ENCODE data around the gene SND1. TPM values are rescaled to one million over a fixed set of nuclear protein-coding genes. Genes with fewer than 3 reads are reported as not detected.

The SND1 gene
- total RNA-seq, 1 experiment from 2014 or later: 139 TPM

GRCh38 chr7:128139406-128139805 is 487.4 kb downstream of the SND1 start:
- no peak overlapping the region for H3K9ac ChIP-seq (ENCODE audit: low read length)

GRCh38 chr7:128141683-128142195 is 489.7 kb downstream of the SND1 start:
- intact Hi-C loops (cut with micrococcal nuclease): no loop called here
- Histone ChIP-seq H3K4me3 (ENCODE audit: low read length) (no peak overlapping the region), H3K9ac (ENCODE audit: low read length) (no peak overlapping the region), H4K20me1 (ENCODE audit: low read length) (no peaks in the 10 kb centered on the region), H3F3A (ENCODE audit: low read length, unreplicated experiment) (no peaks in the 10 kb centered on the region), H2AFZ (ENCODE audit: low read length) (no peak overlapping the region), H3K9me2 (replicated peaks; ENCODE audit: low read length) (no peaks in the 10 kb centered on the region), H3K9me3 (ENCODE audit: low read length) (no peaks in the 10 kb centered on the region), H3K27ac (ENCODE audit: low read length) (no peak overlapping the region), H3K4me2 (ENCODE audit: low read length) (no peak overlapping the region), H3K36me3 (ENCODE audit: low read depth, low read length) (no peaks in the 10 kb centered on the region), H3K79me2 (ENCODE audit: low read length) (no peaks in the 10 kb centered on the region), H3K4me1 (ENCODE audit: insufficient read depth, low read length) (no peaks in the 10 kb centered on the region), H3K27me3 (ENCODE audit: low read length) (peaks cover 26% of the 10 kb centered on the region)
- BruUV-seq (replicated peaks): no TSS peak
- ATAC-seq (no peak), DNase-seq (no peak)
- ChIA-PET CTCF (no interaction called here), POLR2A (ENCODE audit: unreplicated experiment) (no interaction called here)
- no peak for TF ChIP-seq EZH2 (IDR thresholded peaks at IDR 0.05; ENCODE audit: low read length, unreplicated experiment)
- no peak for TF ChIP-seq EZH2phosphoT487 (IDR thresholded peaks at IDR 0.05; ENCODE audit: borderline replicate concordance, low read length)
- no peak for TF ChIP-seq CTCF (conservative IDR thresholded peaks at IDR 0.05; ENCODE audit: low read depth, low read length)

More at GRCh38 chr7:128139406-128139805, 487.4 kb downstream of the SND1 start:
- no TSS peak for BruUV-seq (replicated peaks)
- ChIA-PET POLR2A (ENCODE audit: unreplicated experiment) (no interaction called here), CTCF (no interaction called here)
- DNase-seq (no peak), ATAC-seq (no peak)
- Histone ChIP-seq H3K9me3 (ENCODE audit: low read length) (no peaks in the 10 kb centered on the region), H3F3A (ENCODE audit: low read length, unreplicated experiment) (no peaks in the 10 kb centered on the region), H3K36me3 (ENCODE audit: low read depth, low read length) (no peaks in the 10 kb centered on the region), H3K27me3 (ENCODE audit: low read length) (peaks cover 26% of the 10 kb centered on the region), H3K27ac (ENCODE audit: low read length) (no peak overlapping the region), H3K4me2 (ENCODE audit: low read length) (no peak overlapping the region), H3K4me1 (ENCODE audit: insufficient read depth, low read length) (peaks cover 6% of the 10 kb centered on the region), H4K20me1 (ENCODE audit: low read length) (no peaks in the 10 kb centered on the region), H3K9me2 (replicated peaks; ENCODE audit: low read length) (no peaks in the 10 kb centered on the region), H2AFZ (ENCODE audit: low read length) (no peak overlapping the region), H3K79me2 (ENCODE audit: low read length) (no peaks in the 10 kb centered on the region), H3K4me3 (ENCODE audit: low read length) (no peak overlapping the region)
- intact Hi-C loops (cut with micrococcal nuclease): loop anchor here (2.0 kb wide), 1 partner anchor 183 kb away; no protein-coding TSS in a partner anchor
- TF ChIP-seq EZH2 (IDR thresholded peaks at IDR 0.05; ENCODE audit: low read length, unreplicated experiment) (no peak), CTCF (conservative IDR thresholded peaks at IDR 0.05; ENCODE audit: low read depth, low read length) (no peak), EZH2phosphoT487 (IDR thresholded peaks at IDR 0.05; ENCODE audit: borderline replicate concordance, low read length) (no peak)

Small RNA genes lying within 50 kb of the gene (microRNA-seq; reads per million reads assigned to microRNA genes)
- gene MIR593 (ENCODE audit: unreplicated experiment): not detected

Other genes with a start within 250 kb of the SND1 start
- 11.2 and 11.9 TPM in 2 replicates for gene GCC1, start 66.6 kb upstream of the SND1 start, total RNA-seq (2014; rRNA removed)
- 163 and 187 TPM in 2 replicates for gene ARF5, start 63.8 kb upstream of the SND1 start, total RNA-seq (2014; rRNA removed)
- gene FSCN3, start 58.5 kb upstream of the SND1 start, total RNA-seq (2014; rRNA removed): 0.40 and 2.2 TPM in 2 replicates
- not detected in 2 replicates for gene PAX4, start 34.1 kb upstream of the SND1 start, total RNA-seq (2014; rRNA removed)

Data from PC-3 (cell line).